GM18907 (cell line): Measurements from ENCODE around the gene RXRG.
"Not testable (repeated sequence)": the region's sequence is repeated elsewhere in the genome, so short reads cannot be mapped to it uniquely, and the experiment has no call there.

Experiments used
- ATAC-seq: cut with Tn5 transposase; IDR thresholded peaks from one replicate; pipeline ENCODE4 v1.9.1; 2021; ENCODE audit warnings: mild to moderate bottlenecking, moderate library complexity; ENCODE audit not compliant: unreplicated experiment

RXRG gene

DNA sequence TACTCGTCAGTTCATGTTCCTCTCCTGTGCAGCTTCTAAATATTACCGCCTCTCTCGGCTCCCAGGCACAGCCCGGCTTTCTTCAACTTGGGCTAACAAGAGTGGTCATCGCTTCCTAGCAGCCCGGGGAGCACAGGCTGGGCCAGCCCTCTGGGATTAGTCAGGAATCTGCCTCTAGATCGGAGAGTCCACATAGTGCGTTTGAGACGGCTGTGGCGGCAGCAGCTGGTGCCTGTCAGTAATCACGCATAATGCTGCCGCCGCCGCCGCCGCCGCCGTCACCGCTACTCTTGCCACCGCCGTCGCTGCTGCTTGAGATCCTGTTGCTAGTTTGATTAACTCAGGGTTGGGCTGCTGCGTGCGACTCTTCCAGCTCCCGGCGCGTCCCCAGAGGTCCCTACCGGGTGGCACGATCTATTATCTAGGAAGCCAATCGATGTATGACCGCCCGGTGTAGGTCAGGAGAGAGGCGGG is at the start of gene RXRG:
RXRG (minus strand) TSS at position 230 of the 474 bp plus-strand sequence. CDS start 233 bp downstream, outside the sequence.
- ATAC-seq: no peak

- no peak for ATAC-seq
Measured at GRCh38 chr1:165492845-165493373, 48.0 kb upstream of the RXRG start.

GRCh38 chr1:165490175-165490574 is 45.2 kb upstream of the RXRG start:
- no peak for ATAC-seq

DNA sequence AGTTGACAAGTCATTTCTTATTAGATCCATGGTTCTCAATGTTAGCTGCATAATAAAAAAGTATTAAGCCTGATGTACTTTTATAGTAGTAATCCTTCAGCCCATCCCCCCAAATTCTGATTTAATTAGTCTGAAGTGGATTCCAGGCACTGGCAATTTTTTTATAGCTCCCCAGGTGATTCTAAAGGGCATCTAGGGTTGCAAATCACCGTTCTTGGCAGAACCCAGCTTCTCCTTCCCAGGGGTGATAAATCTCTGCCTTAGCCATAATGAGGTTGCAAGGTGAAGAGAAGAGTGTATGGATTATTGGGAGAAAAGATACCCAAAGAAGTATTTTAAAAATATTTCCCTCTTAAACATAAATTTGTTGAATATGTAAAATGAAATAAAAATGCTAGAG is 43.0 kb upstream of the RXRG start:
- no peak for ATAC-seq

- ATAC-seq: no peak
Measured at GRCh38 chr1:165486663-165487062, 41.7 kb upstream of the RXRG start.

- ATAC-seq: no peak
Measured at GRCh38 chr1:165485716-165486115, 40.8 kb upstream of the RXRG start.

GRCh38 chr1:165484532-165484931 is 39.6 kb upstream of the RXRG start:
- ATAC-seq: no peak

DNA sequence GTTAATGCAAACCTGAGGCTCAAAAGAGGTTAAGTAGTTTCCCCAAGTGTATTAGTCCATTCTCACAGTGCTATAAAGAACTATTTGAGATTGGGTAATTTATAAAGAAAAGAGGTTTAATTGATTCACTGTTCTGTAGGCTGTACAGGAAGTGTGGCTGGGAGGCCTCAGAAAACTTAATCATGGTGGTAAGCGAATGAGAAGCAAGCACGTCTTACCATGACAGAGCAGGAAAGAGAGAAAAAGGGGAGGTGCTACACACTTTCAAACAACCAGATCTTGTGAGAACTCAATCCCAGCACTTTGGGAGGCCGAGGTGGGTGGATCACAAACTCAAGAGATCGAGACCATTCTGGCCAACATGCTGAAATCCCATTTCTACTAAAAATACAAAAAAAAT is 38.5 kb upstream of the RXRG start:
- no peak for ATAC-seq

DNA sequence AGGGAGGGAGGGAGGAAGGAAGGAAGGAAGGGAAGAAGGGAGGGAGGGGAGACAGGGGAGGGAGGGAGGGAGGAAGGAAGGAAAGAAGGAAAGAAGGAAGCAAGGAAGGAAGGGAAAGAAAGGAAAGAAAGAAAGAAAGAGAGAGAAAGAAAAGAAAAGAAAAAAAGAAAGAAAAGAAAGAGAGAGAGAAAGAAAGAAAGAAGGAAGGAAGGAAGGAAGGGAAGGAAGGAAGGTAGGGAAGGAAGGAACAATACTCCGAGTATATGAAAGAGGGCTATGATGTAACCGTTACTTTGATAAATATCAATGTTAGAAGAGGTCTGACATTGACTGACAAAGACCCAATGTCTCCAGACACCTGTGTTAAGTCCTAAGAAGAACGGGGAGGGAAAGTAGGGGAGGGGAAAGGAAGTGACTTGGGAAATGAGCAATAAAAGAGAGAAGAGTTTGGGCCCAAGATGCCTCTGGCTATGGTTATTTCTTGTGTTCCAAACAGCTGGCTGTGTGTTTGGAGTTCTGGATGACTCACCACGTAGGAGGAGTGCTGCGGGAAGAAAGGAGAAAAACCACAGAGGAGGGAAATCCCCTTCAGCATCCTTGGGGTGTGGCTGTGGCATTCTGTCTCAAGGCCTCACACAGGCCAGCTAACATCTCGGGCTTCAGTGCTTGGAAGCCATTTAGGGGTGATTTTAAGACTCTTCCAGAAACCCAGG is 37.0 kb upstream of the RXRG start:
- no peak for ATAC-seq

DNA sequence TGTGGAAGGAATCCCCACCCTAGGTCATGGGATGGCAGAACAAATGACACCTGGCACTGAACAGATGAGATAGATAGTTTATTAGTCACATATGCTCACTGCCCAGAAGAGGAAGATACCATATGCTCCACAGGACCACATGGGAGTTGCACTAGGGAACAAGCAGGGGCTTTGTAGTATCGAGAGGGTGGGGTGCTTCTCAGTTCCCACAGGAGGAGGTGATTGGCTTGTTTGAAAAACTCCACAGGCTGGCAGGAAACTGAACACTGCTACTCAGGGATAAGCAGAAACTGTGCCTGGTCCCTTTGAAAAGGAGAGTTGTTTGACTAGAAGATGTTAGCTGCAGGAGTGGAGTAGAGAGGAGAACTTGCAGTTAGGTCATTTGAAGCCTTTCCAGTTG is 31.9 kb upstream of the RXRG start:
- no peak for ATAC-seq

DNA sequence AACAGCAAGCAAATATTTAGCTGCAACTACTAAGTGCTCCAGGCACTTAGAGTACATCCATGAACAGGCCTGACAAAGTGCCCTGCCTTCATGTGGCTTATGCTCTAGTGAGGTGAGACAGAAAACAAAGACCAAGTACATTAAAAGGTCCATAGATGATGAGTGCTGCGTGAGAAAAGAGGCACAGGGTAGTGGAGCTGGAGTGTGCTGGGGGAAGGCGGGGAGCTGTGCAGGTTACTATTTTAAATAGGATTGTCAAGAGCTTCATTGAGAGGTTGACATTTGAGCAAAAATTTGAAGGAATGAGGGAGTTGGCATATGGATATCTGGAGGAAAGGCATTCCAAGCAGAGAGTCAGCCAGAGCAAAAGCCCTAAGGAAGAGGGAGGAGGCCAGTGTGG is 29.3 kb upstream of the RXRG start:
- no peak for ATAC-seq

DNA sequence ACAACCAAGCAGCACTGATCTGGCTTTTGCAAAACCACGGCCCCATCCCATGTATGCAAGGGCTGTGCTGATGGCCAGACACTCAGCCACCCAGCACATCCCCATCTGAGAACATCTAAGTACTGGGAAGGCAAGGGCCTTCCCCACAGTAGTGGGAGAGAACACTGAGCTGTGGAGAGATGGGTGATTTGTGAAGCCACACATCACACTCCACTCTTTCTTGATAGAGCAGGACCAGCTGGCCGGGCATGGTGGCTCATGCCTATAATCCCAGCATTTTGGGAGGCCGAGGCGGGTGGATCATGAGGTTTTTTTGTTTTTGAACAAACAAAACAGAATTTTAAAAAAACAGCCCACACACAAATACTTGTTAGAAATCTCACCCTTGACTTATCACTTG is 28.2 kb upstream of the RXRG start:
- no peak for ATAC-seq

- ATAC-seq: no peak
Measured at GRCh38 chr1:165468726-165469249, 23.9 kb upstream of the RXRG start.

GRCh38 chr1:165468253-165468652 is 23.3 kb upstream of the RXRG start:
- ATAC-seq: no peak

DNA sequence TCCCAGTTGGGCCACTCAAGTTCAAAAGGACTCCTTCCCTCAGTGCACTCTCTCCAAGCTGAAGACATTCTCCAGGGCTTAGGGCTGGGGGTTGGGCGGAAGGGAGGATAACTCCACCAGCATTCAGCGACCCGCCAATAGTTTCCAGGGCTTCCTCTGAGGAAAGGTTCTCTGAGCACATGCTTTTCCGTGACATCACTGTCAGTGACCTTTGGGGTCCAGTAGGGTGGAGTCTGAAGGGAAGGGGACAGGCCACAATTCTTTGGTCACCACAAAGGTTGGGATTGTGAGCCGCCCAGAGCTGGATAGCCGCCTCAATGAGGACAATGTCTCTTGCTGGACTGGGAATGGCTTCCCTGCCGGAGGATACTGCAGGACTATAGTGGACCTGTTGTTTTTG is 22.8 kb upstream of the RXRG start:
- ATAC-seq: no peak

GRCh38 chr1:165463978-165464377 is 19.1 kb upstream of the RXRG start:
- ATAC-seq: no peak

- ATAC-seq: not testable (repeated sequence)
Measured at GRCh38 chr1:165459683-165460082, 14.8 kb upstream of the RXRG start.

DNA sequence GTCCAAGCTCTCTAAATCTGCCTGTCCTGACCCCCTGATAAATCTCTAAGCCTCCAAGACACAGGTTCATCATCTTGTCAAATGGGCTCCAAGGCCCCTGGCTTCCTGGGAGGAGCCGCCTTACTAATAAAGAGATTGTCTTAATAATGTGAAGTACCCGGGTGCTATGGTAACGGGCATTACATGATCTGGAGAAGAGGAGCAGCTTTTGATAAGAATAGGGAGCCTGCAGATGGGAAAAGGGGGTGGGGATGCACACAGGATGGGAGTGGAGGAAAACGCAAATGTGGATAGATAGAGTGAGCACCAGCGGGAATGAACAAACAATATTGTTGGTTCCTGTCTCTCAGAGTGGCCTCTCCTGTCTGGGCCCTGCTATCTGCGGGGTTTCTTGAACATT is 11.9 kb upstream of the RXRG start:
- ATAC-seq: no peak

DNA sequence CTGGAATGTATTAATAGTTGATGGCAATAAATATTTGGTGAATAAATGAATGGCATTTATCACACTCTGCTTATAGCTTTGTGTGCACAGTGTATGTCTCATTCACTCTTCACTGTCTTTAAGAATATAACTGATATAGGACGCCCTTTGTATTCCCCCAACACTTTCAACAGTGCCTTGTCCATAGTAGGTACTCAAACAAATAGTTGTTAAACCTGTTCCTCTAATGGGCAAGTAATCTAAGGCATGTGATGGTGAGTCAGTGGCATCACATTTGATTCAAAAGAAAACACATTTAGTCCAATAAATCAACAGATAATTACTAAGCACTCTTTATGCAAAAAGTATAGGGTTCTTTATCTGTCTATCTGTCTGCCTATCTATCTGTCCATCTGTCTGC is 11.2 kb upstream of the RXRG start:
- no peak for ATAC-seq

- ATAC-seq: no peak
Measured at GRCh38 chr1:165455111-165455510, 10.2 kb upstream of the RXRG start.

DNA sequence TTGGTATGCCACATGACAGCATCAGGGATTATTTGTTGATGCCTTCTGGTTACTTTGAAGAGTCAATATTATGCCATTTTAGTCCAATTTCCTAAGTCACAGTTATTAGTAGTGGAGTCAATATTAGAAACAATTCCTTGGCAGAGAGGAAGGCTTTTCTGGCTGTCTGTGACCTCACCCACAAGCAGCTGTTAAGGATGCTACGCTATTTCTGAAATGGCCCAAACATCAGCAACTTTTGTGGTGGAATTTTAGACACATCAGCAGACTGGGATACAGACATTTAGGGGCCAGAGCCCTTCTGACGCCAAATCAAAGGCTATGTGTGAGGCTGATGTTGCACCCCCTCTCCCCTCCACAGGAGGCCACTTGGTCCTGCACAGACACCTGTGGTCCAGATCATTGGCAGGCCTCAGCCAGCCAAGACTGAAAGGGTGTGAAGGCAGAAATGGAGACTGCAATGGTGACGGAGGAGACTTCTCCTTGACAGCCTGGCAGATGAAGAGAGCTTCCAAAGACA is 9.2 kb upstream of the RXRG start:
- no peak for ATAC-seq
